Measurements from ENCODE around the gene REEP1. TPM values are rescaled to one million over a fixed set of nuclear protein-coding genes. Genes with fewer than 3 reads are reported as not detected.

The REEP1 gene
- total and polyA plus RNA-seq, 8 donors: 2.9 to 29.9 (median 6.4) TPM; not detected in 1

DNA sequence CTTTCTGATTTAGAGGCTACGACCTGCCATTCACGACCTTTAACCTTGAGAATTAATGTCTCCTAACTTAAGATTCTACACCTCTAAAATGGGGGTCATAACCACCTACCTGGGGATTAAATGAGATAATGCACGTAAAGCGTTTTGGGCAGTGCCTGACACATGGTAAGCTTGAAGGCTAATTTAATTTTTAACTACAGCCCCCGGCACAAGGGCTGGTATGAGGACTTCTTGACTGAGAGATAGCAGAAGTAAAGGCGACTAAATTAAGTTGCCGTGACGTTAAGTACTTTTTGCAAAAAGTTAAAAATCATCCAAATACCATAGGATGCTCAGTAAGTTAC lies 137.6 kb downstream of the REEP1 start:
- Histone ChIP-seq H3K27ac (peak overlapping the region; percentile 73 to 88 (median 88)), H3K9me3 (no peaks in the 10 kb centered on the region), H3K27me3 (no peaks in the 10 kb centered on the region), H3K4me1 (peaks cover 9 to 50% (median 42%) of the 10 kb centered on the region in 4 donors), H3K36me3 (no peaks in the 10 kb centered on the region), H3K4me3 (peak overlapping the region; percentile 67 to 89 (median 88))
- no peak for DNase-seq
- TF ChIP-seq EP300 (IDR thresholded peaks at IDR 0.05) (no peak), POLR2AphosphoS5 (IDR thresholded peaks at IDR 0.05) (no peak), POLR2A (IDR thresholded peaks at IDR 0.05) (no peak)
- TF ChIP-seq, protein P1, sequence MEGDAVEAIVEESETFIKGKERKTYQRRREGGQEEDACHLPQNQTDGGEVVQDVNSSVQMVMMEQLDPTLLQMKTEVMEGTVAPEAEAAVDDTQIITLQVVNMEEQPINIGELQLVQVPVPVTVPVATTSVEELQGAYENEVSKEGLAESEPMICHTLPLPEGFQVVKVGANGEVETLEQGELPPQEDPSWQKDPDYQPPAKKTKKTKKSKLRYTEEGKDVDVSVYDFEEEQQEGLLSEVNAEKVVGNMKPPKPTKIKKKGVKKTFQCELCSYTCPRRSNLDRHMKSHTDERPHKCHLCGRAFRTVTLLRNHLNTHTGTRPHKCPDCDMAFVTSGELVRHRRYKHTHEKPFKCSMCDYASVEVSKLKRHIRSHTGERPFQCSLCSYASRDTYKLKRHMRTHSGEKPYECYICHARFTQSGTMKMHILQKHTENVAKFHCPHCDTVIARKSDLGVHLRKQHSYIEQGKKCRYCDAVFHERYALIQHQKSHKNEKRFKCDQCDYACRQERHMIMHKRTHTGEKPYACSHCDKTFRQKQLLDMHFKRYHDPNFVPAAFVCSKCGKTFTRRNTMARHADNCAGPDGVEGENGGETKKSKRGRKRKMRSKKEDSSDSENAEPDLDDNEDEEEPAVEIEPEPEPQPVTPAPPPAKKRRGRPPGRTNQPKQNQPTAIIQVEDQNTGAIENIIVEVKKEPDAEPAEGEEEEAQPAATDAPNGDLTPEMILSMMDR (IDR thresholded peaks at IDR 0.05): no peak
- intact Hi-C loops (cut with DNase I; ENCODE audit: low total_unique reads): no loop called here
- WGBS, 5 donors: 1 to 3% (median 1%) methylated on average over 8 of the region's 8 CpGs

DNA sequence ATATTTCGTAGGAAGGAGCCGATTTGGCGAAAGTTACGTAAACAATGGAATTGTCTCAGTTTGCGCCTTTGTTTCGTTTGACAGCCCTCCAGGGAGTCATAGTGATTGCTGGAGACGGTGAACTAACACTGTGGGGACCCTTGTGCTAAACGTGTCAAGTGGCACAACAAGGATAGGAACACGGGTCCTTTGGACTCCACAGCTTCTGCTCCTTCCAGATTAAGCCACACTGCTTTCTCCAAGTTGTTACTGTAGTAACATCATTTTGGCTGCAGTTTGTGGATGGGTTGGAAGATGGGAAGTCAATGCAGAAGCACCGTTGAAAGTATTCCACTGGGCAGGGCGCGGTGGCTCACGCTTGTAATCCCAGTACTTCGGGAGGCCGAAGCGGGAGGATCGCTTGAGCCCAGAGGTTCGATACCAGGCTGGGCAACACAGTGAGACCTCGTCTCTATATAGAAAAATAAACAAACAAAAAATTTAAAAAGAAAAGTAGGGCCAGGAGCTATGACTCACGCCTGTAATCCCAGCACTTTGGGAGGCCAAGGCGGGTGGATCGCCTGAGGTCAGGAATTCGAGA lies 141.5 kb downstream of the REEP1 start:
- TF ChIP-seq POLR2A (IDR thresholded peaks at IDR 0.05) (no peak), POLR2AphosphoS5 (IDR thresholded peaks at IDR 0.05) (no peak), EP300 (IDR thresholded peaks at IDR 0.05) (no peak)
- TF ChIP-seq, protein P1 (IDR thresholded peaks at IDR 0.05): no peak
- intact Hi-C loops (cut with DNase I; ENCODE audit: low total_unique reads): no loop called here
- Histone ChIP-seq H3K4me1 (peaks cover 23 to 70% (median 58%) of the 10 kb centered on the region in 4 donors), H3K9me3 (no peaks in the 10 kb centered on the region), H3K27ac (peak overlapping the region; percentile 98 to 100 (median 100)), H3K27me3 (no peaks in the 10 kb centered on the region), H3K36me3 (no peaks in the 10 kb centered on the region), H3K4me3 (peak overlapping the region; percentile 69 to 95 (median 87))
- DNase-seq: no peak
- 27 to 46% (median 35%) methylated on average over 23 of the region's 23 CpGs for WGBS, 5 donors

DNA sequence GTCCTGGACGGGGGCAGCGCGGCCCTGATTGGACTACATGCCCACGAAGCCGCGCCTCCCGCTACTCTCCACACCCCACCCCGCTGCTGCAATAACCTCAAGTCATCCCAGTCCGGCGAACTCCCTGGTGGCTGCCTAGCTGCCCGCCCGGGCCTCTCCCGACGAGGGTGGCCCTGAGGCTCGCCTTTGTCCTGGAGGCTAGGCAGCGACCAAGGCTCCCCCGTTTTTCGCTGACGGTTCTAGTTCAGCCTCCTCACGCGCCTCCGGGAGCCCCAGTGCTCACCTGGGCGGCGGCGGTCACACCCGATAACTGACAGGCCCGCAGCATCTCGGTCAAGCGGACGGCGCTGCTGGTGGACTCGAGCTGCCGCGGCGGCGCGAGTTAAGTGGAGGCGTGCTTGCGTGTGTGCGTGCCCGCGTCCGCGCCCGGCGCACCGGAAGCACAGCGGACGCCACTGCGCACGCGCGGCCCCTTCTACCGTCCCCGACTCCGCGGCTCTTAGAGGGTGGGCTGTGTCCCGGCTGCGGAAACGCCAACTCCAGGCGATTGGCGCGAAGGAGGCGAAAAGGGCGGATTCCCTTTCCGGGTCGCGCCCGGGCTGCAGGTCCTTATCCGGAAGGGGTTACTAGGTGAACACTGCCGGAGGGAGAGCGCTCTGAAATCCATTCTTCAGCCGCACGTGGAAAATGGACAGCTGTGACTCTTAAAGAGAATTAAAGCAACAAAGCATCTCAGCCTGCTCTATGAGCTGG lies 142.2 kb downstream of the REEP1 start, which contains the start of gene IMMT:
Gene IMMT (minus strand): TSS at position 408 of the 753 bp plus-strand sequence. CDS start 80 bp downstream, at position 328.
- Histone ChIP-seq H3K27ac (peak within 1 kb of the TSS; percentile 98 to 100 (median 100)), H3K4me3 (peak within 1 kb of the TSS; percentile 69 to 95 (median 87)), H3K36me3 (peaks cover 0 to 6% (median 0%) of the 10 kb centered on the region in 4 donors), H3K4me1 (peaks cover 18 to 70% (median 56%) of the 10 kb centered on the region in 4 donors), H3K9me3 (no peaks in the 10 kb centered on the region), H3K27me3 (no peaks in the 10 kb centered on the region)
- 0 to 1% (median 0%) methylated on average over 26 to 74 of the region's 74 CpGs for WGBS, 5 donors
- DNase-seq: peak; percentile 96 to 99
- TF ChIP-seq POLR2A (IDR thresholded peaks at IDR 0.05) (peak in 2 of 4 donors; percentile 4 to 79), EP300 (IDR thresholded peaks at IDR 0.05) (no peak), POLR2AphosphoS5 (IDR thresholded peaks at IDR 0.05) (peak; percentile 73 to 95 (median 94))
- TF ChIP-seq, protein P1 (IDR thresholded peaks at IDR 0.05): peak in 1 of 7 experiments; percentile 6
- intact Hi-C loops (cut with DNase I; ENCODE audit: low total_unique reads): no loop called here

DNA sequence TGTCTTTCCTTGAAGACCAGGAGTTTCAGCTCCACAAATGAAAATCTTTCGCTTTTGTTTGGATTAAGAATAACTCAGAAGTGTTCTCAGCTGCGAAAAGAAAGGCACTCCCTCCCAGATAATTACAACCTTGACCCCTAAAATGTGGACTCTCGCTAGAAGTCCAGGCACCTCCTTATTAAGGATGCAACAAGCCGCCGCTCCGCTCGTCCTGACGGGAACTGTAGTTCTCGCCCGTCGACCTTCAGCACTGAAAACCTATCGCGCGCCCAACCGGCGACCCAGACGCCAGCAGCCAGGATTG lies 142.7 kb downstream of the REEP1 start:
- 0% methylated on average over 3 to 17 of the region's 17 CpGs for WGBS, 5 donors
- intact Hi-C loops (cut with DNase I; ENCODE audit: low total_unique reads): no loop called here
- no peaks in the 10 kb centered on the region for H3K27me3 ChIP-seq
- H3K4me3 ChIP-seq: peak overlapping the region; percentile 69 to 95 (median 87)
- H3K27ac ChIP-seq: peak overlapping the region; percentile 98 to 100 (median 100)
- TF ChIP-seq POLR2AphosphoS5 (IDR thresholded peaks at IDR 0.05) (peak in 1 of 3 donors; percentile 70), POLR2A (IDR thresholded peaks at IDR 0.05) (peak in 1 of 4 donors; percentile 6), EP300 (IDR thresholded peaks at IDR 0.05) (no peak)
- TF ChIP-seq, protein P1 (IDR thresholded peaks at IDR 0.05): no peak
- peaks cover 0 to 10% (median 0%) of the 10 kb centered on the region in 4 donors for H3K36me3 ChIP-seq
- no peaks in the 10 kb centered on the region for H3K9me3 ChIP-seq
- no peak for DNase-seq
- H3K4me1 ChIP-seq: peaks cover 14 to 70% (median 54%) of the 10 kb centered on the region in 4 donors
